ENCODE measurements around the gene ERO1A. TPM values are rescaled to one million over a fixed set of nuclear protein-coding genes. Genes with fewer than 3 reads are reported as not detected.

Gene ERO1A
- total and polyA plus RNA-seq, 2 of the 4 experiments (the other 2 are of a cell fraction), result 29.7 to 44.6 TPM

GRCh38 chr14:52694761-52695480, 437 bp downstream of the ERO1A start:
- no TSS peak for BruUV-seq (replicated peaks)

More at GRCh38 chr14:52694761-52695480, 437 bp downstream of the ERO1A start:
- Histone ChIP-seq H2AK9ac (replicated peaks; ENCODE audit: low read depth, low read length, poor library complexity) (peak overlapping the region; percentile 93), H4K5ac (ENCODE audit: low read depth, low read length) (peak overlapping the region; percentile 65; the same call in 1 of the 2 replicates), H3K9me3 (ENCODE audit: control insufficient read depth, insufficient read depth, low read length) (no peaks in the 10 kb centered on the region), H4K20me1 (ENCODE audit: insufficient read depth, low read length) (peaks cover 32% of the 10 kb centered on the region), H2BK120ac (ENCODE audit: low read depth, low read length) (no peak overlapping the region), H2AK5ac (ENCODE audit: low read depth, low read length) (peak overlapping the region; percentile 41), H2BK15ac (ENCODE audit: low read depth, low read length) (0 out of 3 replicates have a peak overlapping the region, but pooled peaks have one; percentile 10), H3K18ac (ENCODE audit: low read depth, low read length) (peak overlapping the region; percentile 10), H3K23ac (ENCODE audit: low read depth, low read length) (peak overlapping the region; percentile 43), H3K79me1 (ENCODE audit: low read depth in 1 of 2, low read length in 2 of 2) (peaks cover 9 to 43% of the 10 kb centered on the region in 2 experiments), H3K36me3 (ENCODE audit: control insufficient read depth, insufficient read depth, low read length) (no peaks in the 10 kb centered on the region), H3K9ac (ENCODE audit: low read depth, low read length) (peak overlapping the region; percentile 94), H3K4me3 (ENCODE audit: insufficient read depth, low read depth, low read length) (peak overlapping the region; percentile 74), H4K91ac (ENCODE audit: insufficient read depth, low read depth, low read length) (peak overlapping the region; percentile 2; the same call in 1 of the 2 replicates), H3K4ac (ENCODE audit: low read depth, low read length) (peak overlapping the region; percentile 48), H3K27me3 (ENCODE audit: control insufficient read depth, insufficient read depth, low read length) (no peaks in the 10 kb centered on the region), H2BK20ac (ENCODE audit: low read depth, low read length) (no peak overlapping the region), H3K9me1 (ENCODE audit: insufficient read depth, low read length) (peaks cover 3% of the 10 kb centered on the region; the same call in 1 of the 2 replicates), H3K4me1 (ENCODE audit: control insufficient read depth, insufficient read depth, low read length) (peaks cover 2% of the 10 kb centered on the region), H3K4me2 (ENCODE audit: low read depth, low read length) (peak overlapping the region; percentile 69), H3K27ac (ENCODE audit: insufficient read depth, low read length) (peak overlapping the region; percentile 96), H3K56ac (ENCODE audit: extremely low read depth, insufficient read depth, low read length) (peak overlapping the region; percentile 32), H4K8ac (ENCODE audit: low read depth in 2 of 2, low read length in 2 of 2) (peak overlapping the region; percentile 5 to 22; a peak in 3 of 4 replicates), H2AFZ (replicated peaks; ENCODE audit: low read length, poor library complexity) (peak overlapping the region; percentile 96), H3K14ac (replicated peaks; ENCODE audit: low read depth, low read length) (peak overlapping the region; percentile 86), H2BK5ac (ENCODE audit: low read depth, low read length, poor library complexity, severe bottlenecking) (peak overlapping the region; percentile 95)
- DNase-seq, result peak; percentile 49
- POLR2A ChIA-PET (ENCODE audit: unreplicated experiment), result no interaction called here
- CTCF ChIA-PET, result interaction anchor here (1.6 kb wide), 1 partner anchor 11 kb away, joined by 3 read pairs; no protein-coding TSS in a partner anchor
- 4% methylated on average over 18 of the region's 46 CpGs; no CpG with 5 or more reads in 1 of the 2 experiments for WGBS, 2 experiments (ENCODE audit: extremely low coverage in 2 of 2, insufficient read length in 1 of 2)
- TF ChIP-seq MAFK (IDR thresholded peaks at IDR 0.05; ENCODE audit: low read depth, low read length), result no peak
- no peak for TF ChIP-seq MAZ (IDR thresholded peaks at IDR 0.05; ENCODE audit: borderline replicate concordance, low read depth, low read length)
- TF ChIP-seq RCOR1 (IDR thresholded peaks at IDR 0.05; ENCODE audit: insufficient replicate concordance, low read length), result no peak
- TF ChIP-seq CTCF (conservative IDR thresholded peaks at IDR 0.05; ENCODE audit: low read depth, low read length), result 0 out of 2 replicates have a peak, but pooled peaks have one; percentile 1
- TF ChIP-seq MXI1 (IDR thresholded peaks at IDR 0.05; ENCODE audit: borderline replicate concordance, low read depth, low read length), result no peak
- TF ChIP-seq CHD1 (IDR thresholded peaks at IDR 0.05; ENCODE audit: low read depth, low read length), result no peak; the same call in 1 of the 2 replicates
- no peak for TF ChIP-seq USF2 (IDR thresholded peaks at IDR 0.05; ENCODE audit: low read depth, low read length)
- in situ Hi-C loops (cut with MboI; ENCODE audit: low sequenced_read_pairs), result loop anchor here (25.0 kb wide), 1 partner anchor 383 kb away; the partner anchor contains the start of gene PTGER2
- intact Hi-C loops (cut with micrococcal nuclease), result loop anchor here (2.0 to 5.0 kb wide), 3 partner anchors 140 to 398 kb away; partner anchors contain the start of gene PTGER2
- dilution Hi-C loops (cut with HindIII; ENCODE audit: low sequenced_read_pairs, unreplicated experiment), result no loop called here
- peak; percentile 36 for ATAC-seq (ENCODE audit: low read depth)
